ENCODE measurements around the gene PFDN5. TPM values are rescaled to one million over a fixed set of nuclear protein-coding genes. Genes with fewer than 3 reads are reported as not detected.

The PFDN5 gene
- total RNA-seq, 1 donor from 2014 or later: 474 TPM

DNA sequence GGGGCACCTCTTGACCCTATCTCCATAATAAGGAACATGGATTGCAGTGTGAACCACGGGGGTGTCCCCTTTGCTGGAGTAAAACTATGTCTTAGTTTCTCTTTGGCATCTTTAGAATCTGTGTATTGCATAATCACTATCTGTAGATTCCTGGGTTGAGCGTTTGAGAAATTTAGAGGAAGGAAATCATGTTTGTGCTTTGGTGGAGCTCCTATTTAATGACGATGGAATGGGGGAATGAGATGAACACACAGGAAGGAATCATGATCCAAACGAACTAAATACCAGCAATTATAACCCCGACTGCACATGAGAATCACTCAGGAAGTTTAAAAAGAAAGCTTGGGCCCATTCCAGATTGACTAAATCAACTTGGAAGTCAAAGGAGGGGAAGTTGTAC lies 2.8 kb downstream of the PFDN5 start:
- H3K36me3 ChIP-seq: peaks cover 38% of the 10 kb centered on the region
- H3K27me3 ChIP-seq (ENCODE audit: low read depth): no peaks in the 10 kb centered on the region
- TF ChIP-seq CTCF (IDR thresholded peaks at IDR 0.05): no peak
- H3K27ac ChIP-seq: peak overlapping the region; percentile 92
- H3K4me3 ChIP-seq: no peak overlapping the region
- DNase-seq (no peak), ATAC-seq (no peak)
- intact Hi-C loops (cut with DNase I): no loop called here
- H3K4me1 ChIP-seq: peaks cover 66% of the 10 kb centered on the region
- H3K9me3 ChIP-seq: no peaks in the 10 kb centered on the region

- Histone ChIP-seq H3K36me3 (peaks cover 46% of the 10 kb centered on the region), H3K9me3 (no peaks in the 10 kb centered on the region), H3K4me1 (peaks cover 66% of the 10 kb centered on the region), H3K27me3 (ENCODE audit: low read depth) (no peaks in the 10 kb centered on the region), H3K4me3 (peak overlapping the region; percentile 85), H3K27ac (peak overlapping the region; percentile 92)
- peak; percentile 62 for DNase-seq
- intact Hi-C loops (cut with DNase I): no loop called here
- peak; percentile 27 to 53 for ATAC-seq
- no peak for TF ChIP-seq CTCF (IDR thresholded peaks at IDR 0.05)
These were observed 3.7 kb downstream of the PFDN5 start for GRCh38 chr12:53299101-53299453.

GRCh38 chr12:53299454-53300180 lies 4.3 kb downstream of the PFDN5 start, which contains the start of gene MYG1:
Gene MYG1 (plus strand): TSS chr12:53299695. CDS start chr12:53299738, 43 bp downstream.
- peak within 1 kb of the TSS; percentile 92 for H3K27ac ChIP-seq
- peak; percentile 23 for TF ChIP-seq CTCF (IDR thresholded peaks at IDR 0.05)
- H3K27me3 ChIP-seq (ENCODE audit: low read depth): no peaks in the 10 kb centered on the region
- ATAC-seq: peak; percentile 90 to 91
- H3K4me3 ChIP-seq: peak within 1 kb of the TSS; percentile 85
- H3K36me3 ChIP-seq: peaks cover 51% of the 10 kb centered on the region
- no peaks in the 10 kb centered on the region for H3K9me3 ChIP-seq
- peaks cover 63% of the 10 kb centered on the region for H3K4me1 ChIP-seq
- intact Hi-C loops (cut with DNase I): no loop called here
- peak; percentile 94 for DNase-seq

GRCh38 chr12:53300187-53300586 lies 4.8 kb downstream of the PFDN5 start:
- TF ChIP-seq CTCF (IDR thresholded peaks at IDR 0.05): no peak

DNA sequence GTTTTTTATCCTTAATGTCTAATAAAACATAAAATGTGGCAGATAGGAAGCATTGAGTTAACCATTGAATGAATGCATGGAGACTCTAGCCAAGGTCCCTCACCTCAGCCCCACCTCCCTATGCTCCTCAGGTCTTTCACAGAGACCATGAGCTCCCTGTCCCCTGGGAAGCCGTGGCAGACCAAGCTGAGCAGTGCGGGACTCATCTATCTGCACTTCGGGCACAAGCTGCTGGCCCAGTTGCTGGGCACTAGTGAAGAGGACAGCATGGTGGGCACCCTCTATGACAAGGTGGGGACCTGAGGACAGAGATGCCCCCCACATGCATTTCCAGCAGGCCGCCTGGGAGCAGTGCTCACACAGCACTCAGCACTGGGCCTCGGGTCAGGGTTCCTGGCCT lies 7.6 kb downstream of the PFDN5 start:
- no peaks in the 10 kb centered on the region for H3K9me3 ChIP-seq
- no peak for TF ChIP-seq CTCF (IDR thresholded peaks at IDR 0.05)
- no peaks in the 10 kb centered on the region for H3K27me3 ChIP-seq (ENCODE audit: low read depth)
- peaks cover 36% of the 10 kb centered on the region for H3K4me1 ChIP-seq
- no peak for DNase-seq
- intact Hi-C loops (cut with DNase I): no loop called here
- no peak overlapping the region for H3K4me3 ChIP-seq
- peaks cover 76% of the 10 kb centered on the region for H3K36me3 ChIP-seq
- no peak for ATAC-seq
- no peak overlapping the region for H3K27ac ChIP-seq

More at GRCh38 chr12:53300187-53300586, 4.8 kb downstream of the PFDN5 start:
- Histone ChIP-seq H3K27ac (peak overlapping the region; percentile 92), H3K27me3 (ENCODE audit: low read depth) (no peaks in the 10 kb centered on the region), H3K4me1 (peaks cover 57% of the 10 kb centered on the region), H3K4me3 (peak overlapping the region; percentile 85), H3K9me3 (no peaks in the 10 kb centered on the region), H3K36me3 (peaks cover 54% of the 10 kb centered on the region)
- no peak for DNase-seq
- no peak for ATAC-seq
- intact Hi-C loops (cut with DNase I): no loop called here
